Stimulated activated CD8-positive, alpha-beta memory T cell treated with anti-CD3 and anti-CD28 coated beads, Interleukin-4, amount 100 ng/mL, for 1 hour (primary cell): ENCODE measurements around the gene ANGPTL4.
"Not testable (repeated sequence)": the region's sequence is repeated elsewhere in the genome, so short reads cannot be mapped to it uniquely, and the experiment has no call there.

Experiments used
- DNase-seq, 2 donors: peaks; one replicate each; pipeline ENCODE4 v3.0.0-alpha.2; 2020; ENCODE audit warnings: low read depth in 2 of 2, low spot score in 1 of 2

Gene ANGPTL4

DNA sequence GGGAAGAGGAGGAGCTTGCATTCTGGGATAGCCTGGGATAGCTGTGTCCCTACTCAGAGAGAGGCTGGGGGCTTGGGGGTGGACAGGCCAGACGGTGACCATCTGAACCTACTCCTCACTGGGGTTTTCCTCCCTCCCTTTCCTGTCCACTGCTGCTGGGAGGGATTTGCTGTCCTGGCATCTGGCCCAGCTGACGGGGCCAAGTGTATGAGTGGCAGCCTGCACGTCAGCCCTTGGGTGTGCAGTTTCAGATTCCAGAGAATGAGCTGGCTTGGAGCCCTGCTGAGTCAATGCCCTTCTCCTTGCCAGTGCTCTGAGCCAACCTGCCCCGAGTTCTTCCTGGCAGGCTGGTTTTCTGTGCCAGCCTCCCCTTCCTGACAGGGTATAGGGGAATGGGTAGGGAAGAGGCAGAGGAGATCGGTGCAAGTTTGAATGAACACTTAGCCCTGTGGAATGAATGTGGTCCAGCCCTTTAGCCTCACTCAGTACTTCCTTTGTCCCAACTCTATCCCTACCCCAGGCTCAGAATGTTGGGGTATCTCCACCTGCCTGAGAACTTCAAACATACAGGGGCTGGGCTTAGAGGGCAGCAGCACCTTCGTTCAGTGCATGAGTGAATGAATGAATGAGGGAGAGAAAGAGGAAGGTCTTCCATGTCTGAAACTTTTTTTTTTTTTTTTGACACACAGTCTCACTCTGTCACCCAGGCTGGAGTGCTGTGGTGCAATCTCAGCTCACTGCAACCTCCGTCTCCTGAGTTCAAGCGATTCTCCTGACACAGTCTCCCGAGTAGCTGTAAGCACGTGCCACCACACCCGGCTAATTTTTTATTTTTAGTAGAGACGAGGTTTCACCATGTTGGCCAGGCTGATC, 1.8 kb upstream of the ANGPTL4 start:
- no peak for DNase-seq

DNA sequence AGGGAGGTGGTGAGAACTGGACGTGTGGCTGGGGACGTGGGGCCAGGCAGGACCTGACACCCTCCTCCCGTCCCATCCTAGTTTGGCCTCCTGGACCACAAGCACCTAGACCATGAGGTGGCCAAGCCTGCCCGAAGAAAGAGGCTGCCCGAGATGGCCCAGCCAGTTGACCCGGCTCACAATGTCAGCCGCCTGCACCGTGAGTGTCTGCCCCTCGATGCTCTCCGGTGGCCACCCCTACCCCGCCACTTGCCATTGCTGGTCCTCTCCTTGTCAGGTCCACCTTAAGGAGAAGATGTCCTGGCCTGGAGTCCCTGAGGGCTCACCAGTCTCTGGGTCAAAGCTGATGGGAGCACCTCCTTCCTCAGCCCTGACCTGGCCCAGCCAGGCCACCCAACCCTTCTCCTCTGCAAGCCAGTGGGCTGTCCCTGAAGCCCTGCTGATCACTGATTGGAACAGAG, 2.2 kb downstream of the ANGPTL4 start:
- DNase-seq: no peak

DNA sequence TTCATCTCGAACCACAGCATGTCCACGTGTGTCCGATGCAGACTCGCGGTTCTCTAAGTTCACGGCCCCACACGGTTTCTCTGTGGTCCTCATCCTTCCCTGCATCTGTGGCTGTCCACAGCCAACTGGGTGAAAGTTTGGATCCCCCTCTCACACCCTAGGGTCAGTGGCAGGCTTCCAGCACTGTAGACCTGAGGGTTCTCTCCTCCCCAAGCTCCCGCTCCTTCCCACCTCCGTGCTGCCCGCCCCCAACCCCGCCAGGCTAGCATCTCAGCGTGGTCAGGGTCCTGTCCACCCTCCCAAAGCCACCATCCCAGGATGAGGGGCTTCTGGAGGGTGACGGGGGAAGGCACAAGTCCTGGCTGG, 3.0 kb downstream of the ANGPTL4 start:
- DNase-seq: no peak

DNA sequence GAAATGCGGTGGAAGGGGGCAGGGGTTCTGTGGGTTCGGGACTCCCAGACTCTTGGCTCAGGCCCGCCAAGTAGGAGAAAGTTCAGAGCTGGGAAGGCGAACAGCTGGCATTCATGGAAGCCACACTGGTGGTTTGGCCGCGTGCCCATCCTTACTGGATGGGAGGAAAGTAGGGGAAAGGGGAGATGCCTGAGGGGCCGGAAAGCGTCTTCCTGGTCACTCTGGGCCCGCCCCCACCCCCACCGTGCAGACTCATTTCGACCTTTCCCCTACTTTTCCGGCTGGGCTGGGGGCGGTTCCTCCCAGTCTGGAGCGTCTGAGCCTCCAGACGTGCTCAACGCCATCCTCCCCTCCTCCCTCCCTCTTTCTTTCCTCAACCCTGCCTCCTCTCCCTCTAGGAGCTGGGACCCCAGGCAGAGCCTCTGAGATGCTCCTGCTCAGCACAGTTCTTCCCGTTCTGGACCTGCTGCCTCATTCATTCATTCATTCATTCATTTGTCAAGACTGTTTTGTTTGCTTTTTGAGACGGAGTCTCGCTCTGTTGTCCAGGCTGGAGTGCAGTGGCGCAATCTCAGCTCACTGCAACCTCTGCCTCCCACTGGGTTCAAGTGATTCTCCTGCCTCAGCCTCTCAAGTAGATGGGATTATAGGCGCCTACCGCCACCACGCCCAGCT, 3.5 kb downstream of the ANGPTL4 start:
- DNase-seq: no peak

DNA sequence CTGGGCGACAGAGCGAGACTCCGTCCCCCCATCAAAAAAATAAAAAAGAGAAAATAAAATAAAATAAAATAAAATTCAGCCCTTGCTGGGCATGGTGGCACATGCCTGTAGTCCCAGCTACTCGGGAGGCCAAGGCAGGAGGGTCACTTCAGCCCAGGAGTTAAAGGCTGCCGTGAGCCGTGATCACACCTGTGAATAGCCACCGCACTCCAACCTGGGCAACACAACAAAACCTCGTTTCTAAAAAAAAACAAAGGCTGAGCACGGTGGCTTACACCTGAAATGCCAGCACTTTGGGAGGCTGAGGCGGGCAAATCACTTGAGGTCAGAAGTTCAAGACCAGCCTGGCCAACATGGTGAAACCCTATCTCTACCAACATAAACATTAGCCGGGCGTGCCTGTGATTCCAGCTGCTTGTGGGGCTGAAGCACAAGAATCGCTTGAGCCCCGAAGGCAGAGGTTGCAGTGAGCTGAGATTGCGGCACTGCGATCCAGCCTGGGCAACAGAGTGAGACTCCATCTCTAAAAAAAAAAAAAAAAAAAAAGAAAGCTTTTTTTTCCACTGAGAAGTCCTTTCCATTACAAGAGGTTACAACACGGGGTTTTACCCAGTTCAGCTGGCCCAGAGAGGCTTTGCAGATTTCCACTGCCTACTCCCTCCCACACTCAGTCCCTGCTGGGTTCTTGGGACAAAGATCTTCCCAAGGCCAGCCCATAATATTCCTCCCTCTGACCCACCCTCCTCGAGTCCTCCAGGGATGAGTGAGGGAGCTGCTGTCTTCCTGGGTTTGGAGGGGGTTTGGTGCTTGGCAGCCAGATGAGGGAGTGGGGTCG, 6.4 kb downstream of the ANGPTL4 start:
- no peak for DNase-seq

DNA sequence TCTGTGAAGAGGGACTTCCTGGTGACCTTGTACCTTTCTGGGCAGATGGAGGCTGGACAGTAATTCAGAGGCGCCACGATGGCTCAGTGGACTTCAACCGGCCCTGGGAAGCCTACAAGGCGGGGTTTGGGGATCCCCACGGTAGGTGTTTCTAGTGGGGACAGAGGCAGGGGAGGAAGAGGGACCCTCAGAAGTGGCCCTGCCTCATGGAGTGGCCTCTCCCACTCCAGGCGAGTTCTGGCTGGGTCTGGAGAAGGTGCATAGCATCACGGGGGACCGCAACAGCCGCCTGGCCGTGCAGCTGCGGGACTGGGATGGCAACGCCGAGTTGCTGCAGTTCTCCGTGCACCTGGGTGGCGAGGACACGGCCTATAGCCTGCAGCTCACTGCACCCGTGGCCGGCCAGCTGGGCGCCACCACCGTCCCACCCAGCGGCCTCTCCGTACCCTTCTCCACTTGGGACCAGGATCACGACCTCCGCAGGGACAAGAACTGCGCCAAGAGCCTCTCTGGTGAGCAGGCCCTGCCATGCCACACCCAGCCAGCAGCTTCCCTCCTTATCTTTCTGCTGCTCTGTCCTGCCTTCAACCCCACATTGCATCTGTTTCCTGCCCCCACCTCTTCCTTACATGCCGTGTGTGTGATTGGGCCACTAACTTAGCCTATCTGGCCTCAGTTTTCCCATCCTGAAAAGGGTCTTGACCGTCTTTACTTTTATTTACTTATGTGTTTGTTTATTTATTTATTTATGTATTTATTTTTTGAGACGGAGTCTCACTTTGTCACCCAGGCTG, 7.3 kb downstream of the ANGPTL4 start:
- DNase-seq: no peak

DNA sequence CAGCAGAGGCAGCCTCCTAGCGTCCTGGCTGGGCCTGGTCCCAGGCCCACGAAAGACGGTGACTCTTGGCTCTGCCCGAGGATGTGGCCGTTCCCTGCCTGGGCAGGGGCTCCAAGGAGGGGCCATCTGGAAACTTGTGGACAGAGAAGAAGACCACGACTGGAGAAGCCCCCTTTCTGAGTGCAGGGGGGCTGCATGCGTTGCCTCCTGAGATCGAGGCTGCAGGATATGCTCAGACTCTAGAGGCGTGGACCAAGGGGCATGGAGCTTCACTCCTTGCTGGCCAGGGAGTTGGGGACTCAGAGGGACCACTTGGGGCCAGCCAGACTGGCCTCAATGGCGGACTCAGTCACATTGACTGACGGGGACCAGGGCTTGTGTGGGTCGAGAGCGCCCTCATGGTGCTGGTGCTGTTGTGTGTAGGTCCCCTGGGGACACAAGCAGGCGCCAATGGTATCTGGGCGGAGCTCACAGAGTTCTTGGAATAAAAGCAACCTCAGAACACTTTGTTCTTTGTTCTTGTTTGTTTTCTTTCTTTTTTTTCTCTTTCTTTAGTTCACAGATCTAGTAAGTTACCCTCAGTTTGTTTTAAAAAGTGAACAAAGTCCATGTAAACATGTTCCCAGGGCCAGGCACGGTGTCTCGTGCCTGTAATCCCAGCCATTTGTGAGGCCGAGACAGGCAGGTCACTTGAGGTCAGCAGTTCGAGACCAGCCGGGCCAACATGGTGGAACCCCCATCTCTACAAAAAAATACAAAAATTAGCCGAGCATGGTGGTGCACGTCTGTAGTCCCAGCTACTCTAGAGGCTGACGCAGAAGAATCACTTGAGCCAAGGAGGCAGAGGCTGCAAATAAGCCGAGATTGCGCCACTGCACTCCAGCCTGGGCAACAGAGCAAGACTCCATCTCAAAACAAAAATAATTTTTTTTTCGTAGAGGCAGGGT, 10.2 kb downstream of the ANGPTL4 start:
- no peak for DNase-seq

DNA sequence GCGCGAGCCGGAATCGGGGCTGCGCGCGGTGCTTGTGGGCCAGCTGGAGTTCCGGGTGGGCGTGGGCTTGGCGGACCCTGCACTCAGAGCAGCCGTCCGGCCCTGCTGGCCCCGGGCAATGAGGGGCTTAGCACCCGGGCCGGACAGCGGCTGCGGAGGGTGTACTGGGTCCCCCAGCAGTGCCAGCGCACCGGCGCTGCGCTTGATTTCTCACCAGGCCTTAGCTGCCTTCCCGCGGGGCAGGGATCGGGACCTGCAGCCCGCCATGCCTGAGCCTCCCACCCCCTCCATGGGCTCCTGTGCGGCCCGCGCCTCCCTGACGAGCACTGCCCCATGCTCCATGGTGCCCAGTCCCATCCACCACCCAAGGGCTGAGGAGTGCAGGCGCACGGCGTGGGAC, 11.8 kb downstream of the ANGPTL4 start:
- not testable (repeated sequence) for DNase-seq

DNA sequence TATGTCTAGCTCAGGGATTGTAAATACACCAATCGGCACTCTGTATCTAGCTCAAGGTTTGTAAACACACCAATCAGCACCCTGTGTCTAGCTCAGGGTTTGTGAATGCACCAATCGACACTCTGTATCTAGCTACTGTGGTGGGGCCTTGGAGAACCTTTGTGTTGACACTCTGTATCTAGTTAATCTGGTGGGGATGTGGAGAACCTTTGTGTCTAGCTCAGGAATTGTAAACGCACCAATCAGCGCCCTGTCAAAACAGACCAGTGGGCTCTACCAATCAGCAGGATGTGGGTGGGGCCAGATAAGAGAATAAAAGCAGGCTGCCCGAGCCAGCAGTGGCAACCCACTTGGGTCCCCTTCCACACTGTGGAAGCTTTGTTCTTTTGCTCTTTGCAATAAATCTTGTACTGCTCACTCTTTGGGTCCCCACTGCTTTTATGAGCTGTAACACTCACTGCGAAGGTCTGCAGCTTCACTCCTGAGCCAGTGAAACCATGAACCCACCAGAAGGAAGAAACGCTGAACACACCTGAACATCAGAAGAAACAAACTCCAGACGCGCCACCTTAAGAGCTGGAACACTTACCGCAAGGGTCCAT, 12.5 kb downstream of the ANGPTL4 start:
- DNase-seq: not testable (repeated sequence)

DNA sequence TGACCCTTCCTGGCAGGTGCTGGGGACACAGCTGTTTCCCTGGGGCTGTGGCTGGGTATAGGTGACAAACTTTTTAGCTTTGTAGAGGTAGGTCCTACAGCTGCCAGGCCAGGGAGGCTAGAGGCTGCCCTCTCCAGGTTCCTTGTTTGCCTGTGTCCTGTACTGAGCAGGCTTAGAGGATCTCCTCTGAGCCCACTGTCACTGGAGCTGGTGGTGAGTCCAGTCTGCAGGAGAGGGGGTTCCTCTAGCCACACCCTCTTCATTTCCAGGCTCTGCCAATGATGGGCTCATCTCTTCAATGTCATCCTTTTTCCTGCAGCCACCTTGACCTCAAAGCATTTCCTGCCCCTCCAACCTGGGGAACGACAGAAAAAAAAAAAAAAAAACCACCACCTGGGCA, 13.6 kb downstream of the ANGPTL4 start:
- no peak for DNase-seq

DNA sequence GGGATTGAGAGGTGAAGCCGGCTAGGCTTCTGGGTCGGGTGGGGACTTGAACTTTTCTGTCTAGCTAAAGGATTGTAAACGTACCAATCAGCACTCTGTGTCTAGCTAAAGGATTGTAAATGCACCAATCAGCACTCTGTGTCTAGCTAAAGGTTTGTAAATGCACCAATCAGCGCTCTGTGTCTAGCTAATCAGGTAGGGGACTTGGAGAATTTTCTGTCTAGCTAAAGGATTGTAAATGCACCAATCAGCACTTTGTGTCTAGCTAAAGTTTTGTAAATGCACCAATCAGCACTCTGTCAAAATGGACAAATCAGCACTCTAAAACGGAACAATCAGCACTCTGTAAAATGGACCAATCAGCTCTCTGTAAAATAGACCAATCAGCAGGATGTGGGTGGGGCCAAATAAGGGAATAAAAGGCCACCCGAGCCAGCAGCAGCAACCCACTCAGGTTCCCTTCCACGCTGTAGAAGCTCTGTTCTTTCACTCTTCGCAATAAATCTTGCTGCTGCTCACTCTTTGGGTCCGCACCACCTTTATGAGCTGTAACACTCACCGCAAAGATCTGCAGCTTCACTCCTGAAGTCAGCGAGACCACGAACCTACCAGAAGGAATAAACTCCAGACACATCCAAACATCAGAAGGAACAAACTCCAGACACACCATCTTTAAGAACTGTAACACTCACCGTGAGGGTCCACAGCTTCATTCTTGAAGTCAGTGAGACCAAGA, 15.4 kb downstream of the ANGPTL4 start:
- not testable (repeated sequence) for DNase-seq

DNA sequence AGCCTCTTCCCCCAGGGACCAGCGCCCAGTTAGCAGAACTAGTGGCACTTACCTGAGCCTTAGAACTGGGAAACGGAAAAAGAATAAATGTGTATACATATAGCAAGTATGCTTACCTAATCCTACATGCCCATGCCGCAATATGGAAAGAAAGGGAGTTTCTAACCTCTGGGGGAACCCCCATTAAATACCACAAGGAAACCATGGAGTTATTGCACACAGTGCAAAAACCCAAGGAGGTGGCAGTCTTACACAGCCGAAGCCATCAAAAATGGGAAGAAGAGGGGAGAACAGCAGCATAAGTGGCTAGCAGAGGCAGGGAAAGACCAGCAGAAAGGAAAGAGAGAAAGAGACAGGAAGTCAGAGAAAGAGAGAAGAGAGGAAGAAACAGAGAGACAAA, 20.6 kb downstream of the ANGPTL4 start:
- not testable (repeated sequence) for DNase-seq

DNA sequence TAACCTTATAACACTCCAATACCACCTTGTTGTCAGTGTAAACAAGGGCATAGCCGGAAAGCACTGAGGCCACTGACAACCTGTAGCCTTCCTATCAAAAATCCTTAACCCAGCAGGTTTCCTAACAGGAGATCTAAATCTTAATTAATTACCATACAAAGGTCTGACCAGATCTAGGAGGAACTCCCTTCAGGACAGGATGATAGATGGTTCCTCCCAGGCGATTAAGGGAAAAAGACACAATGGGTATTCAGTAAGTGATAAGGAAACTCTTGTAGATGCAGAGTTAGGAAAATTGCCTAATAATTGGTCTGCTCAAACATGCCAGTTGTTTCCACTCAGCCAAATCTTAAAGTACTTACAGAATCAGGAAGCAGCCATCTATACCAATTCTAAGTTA, 21.1 kb downstream of the ANGPTL4 start:
- not testable (repeated sequence) for DNase-seq

DNA sequence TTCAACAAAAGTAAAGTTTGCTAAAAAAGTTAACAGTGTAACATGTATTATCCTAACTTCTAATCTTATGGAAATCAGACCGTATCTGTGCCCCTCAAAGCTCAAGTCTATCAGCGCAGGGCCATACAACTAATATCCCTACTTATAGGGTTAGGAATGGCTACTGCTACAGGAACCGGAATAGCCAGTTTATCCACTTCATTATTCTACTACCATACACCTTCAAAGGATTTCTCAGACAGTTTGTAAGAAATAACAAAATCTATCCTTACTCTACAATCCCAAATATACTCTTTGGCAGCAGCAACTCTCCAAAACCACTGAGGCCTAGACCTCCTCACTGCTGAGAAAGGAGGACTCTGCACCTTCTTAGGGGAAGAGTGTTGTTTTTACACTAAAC, 21.6 kb downstream of the ANGPTL4 start:
- DNase-seq: not testable (repeated sequence)

DNA sequence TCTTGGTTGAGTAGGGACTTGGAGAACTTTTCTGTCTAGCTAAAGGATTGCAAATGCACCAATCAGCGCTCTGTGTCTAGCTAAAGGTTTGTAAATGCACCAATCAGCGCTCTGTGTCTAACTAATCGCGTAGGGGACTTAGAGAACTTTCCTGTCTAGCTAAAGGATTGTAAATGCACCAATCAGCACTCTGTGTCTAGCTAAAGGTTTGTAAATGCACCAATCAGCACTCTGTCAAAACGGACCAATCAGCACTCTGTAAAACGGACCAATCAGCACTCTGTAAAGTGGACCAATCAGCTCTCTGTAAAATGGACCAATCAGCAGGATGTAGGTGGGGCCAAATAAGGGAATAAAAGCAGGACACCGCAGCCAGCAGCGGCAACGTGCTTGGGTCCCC, 22.5 kb downstream of the ANGPTL4 start:
- DNase-seq: not testable (repeated sequence)

DNA sequence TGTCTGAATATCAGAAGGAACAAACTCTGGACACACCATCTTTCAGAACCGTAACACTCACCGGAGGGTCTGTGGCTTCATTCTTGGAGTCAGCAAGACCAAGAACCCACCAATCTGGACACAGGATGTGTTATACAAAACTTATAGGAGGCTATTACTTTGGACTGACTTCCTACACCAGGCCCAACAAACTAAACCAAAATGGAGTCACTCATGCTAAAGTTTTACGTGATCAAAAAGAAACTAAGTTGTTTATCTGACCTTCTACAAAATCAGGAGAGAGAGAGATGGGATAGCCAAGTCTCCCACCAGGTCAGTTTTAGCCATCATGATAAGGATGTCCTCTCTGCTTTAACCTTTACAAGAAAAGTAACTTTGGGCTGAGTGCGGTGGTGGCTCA, 23.0 kb downstream of the ANGPTL4 start:
- no peak for DNase-seq

DNA sequence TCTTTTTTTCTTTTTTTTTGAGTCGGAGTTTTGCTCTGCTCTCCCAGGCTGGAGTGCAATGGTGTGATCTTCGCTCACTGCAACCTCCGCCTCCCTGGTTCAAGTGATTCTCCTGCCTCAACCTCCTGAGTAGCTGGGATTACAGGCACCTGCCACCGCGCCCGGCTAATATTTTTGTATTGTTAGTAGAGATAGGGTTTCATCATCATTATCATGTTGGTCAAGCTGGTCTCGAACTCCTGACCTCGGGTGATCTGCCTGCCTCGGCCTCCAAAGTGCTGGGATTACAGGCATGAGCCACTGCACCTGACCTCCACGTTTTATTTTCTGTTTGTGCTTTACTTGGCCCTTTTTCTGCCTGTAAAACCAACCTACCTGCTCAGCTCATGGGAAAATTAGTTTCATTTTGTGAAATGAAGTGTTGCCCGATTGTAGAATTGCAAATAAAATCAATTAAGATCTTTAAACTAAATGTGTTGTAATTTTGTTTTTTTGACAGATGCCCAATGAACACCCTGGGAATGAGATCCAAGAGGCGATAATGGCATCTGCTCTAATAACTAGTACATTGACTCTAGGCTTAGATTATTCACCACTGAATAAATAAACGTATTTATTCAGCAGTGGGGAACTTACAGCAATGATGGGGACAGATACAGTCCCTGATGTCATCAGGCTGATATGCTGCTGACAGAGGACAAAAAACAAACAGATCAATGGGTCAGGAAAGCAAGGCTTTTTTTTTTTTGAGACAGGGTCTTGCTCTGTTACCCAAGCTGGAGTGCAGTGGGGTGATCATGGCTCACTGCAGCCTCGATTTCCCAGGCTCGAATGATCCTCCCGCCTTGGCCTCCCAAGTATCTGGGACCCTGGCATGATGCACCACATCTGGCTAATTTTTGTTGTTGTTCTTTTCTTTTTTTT, 24.0 kb downstream of the ANGPTL4 start:
- DNase-seq: no peak

DNA sequence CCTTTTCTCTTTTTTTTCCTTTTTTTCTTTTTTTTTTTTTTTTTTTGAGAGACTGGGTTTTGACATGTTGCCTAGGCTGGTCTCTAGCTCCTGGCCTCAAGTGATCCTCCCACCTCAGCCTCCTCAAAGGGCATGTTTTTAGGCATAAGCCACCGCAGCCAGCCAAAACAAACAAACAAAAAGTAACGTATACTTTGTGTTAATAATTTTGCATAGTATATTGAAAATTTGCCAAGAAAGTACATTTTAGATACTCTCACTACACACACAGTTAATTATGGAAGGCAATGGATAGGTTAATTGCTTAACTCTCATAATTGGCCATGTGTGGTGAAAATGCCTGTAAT, 24.6 kb downstream of the ANGPTL4 start:
- no peak for DNase-seq
